ENCODE results near the gene CCR7. TPM values are rescaled to one million over a fixed set of nuclear protein-coding genes. Genes with fewer than 3 reads are reported as not detected.
"Not testable (repeated sequence)": the region's sequence is repeated elsewhere in the genome, so short reads cannot be mapped to it uniquely, and the experiment has no call there.

Gene CCR7
- total RNA-seq, 1 experiment from 2014 or later, result not detected

DNA sequence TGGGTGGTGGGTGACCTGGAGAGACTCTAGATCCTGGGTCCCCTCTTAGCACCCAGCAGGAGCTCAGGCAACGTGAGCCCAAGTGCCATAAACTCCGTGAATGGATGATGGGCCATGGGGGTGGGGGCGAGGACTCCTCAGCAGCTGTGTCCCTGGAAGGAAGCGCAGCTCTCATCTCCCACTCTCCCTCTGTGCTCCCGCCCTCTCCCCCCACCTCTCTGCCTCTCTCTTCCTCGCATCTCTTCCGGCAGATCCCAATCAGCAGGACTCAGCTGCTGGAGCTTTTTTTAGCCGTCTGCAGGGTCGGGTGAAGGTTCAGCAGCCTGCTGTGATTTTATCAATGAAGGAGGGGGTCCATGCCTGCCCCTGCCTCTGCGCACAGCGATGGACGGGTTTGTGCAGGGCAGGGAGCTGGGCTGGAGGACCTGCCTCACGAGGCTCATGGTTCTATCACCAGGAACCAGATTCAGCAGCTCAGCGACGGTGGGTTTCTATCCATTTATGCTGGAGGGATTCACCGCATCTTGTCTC, 8.3 kb downstream of the CCR7 start:
- no peak for DNase-seq (ENCODE audit: low read depth, low spot score)
- in situ Hi-C loops (cut with HindIII; ENCODE audit: low pct_unique_long_range_greater_than_20kb, low sequenced_read_pairs), result no loop called here

DNA sequence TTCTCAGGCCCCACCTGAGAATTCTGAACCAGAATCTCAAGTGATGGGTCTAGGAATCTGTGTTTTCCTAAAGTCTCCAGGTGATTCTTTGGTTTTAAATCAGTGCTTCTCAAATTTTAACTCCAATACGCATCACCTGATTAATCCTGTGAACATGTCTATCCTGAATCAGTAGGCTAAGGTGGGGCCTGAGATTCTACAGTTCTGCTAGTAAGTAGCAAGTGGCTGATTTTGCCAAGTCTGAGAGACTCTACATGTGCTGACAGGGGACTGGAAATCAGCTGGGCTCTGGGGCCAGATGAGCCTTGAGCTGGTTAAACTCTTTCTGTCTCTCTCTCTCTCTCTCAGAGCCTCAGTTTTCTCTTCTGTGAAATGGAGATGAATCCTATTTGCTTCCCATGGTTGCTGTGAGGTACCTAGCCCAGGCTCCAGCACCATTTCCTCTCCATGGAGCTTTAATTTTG, 9.0 kb downstream of the CCR7 start:
- DNase-seq (ENCODE audit: low read depth, low spot score), result no peak
- in situ Hi-C loops (cut with HindIII; ENCODE audit: low pct_unique_long_range_greater_than_20kb, low sequenced_read_pairs), result no loop called here

DNA sequence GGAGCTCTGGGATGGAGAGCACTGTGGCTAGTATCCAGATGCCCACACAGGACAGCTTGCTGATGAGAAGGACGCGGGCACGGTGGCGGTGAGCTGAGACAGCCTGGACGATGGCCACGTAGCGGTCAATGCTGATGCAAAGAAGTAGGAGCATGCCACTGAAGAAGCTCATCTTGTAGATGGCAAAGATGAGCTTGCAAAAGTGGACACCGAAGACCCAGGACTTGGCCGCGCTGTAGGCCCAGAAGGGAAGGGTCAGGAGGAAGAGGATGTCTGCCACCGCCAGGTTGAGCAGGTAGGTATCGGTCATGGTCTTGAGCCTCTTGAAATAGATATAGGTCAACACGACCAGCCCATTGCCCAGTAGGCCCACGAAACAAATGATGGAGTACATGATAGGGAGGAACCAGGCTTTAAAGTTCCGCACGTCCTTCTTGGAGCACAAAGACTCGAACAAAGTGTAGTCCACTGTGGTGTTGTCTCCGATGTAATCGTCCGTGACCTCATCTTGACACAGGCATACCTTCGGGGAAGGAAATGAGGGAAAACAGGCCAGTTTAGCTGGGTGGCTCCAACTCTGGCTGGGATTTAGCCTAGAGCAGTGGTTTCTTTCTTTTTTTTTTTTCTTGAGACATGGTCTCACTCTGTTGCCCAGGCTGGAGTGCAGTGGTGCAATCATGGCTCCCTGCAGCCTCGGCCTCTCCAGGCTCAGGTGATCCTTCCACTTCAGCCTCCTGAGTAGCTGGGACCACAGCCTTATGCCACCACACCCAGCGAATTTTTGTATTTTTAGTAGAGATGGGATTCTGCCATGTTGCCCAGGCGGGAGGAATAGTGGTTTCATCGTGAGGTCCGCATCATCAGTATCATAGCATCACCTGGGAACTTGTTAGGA, 9.7 kb downstream of the CCR7 start:
- no peak for DNase-seq (ENCODE audit: low read depth, low spot score)
- in situ Hi-C loops (cut with HindIII; ENCODE audit: low pct_unique_long_range_greater_than_20kb, low sequenced_read_pairs), result no loop called here

DNA sequence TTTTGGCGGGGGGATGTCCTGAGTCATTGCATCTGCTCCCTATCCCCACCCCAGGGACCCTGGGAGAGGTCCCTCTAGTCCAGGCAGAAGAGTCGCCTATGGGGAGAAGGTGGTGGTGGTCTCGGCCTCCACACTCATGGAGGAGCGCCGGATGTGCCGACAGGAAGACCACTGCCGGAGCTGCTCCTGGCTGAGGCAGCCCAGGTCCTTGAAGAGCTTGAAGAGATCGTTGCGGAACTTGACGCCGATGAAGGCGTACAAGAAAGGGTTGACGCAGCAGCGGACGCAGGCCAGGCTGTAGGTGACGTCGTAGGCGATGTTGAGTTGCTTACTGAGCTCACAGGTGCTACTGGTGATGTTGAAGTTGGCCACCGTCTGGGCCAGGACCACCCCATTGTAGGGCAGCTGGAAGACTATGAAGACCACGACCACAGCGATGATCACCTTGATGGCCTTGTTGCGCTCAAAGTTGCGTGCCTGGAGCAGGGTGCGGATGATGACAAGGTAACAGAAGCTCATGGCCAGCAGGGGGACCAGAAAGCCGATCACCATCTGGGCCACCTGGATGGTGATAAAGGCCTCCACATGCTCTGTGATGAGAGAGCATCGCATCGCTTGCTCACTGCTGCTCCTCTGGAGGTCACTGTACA, 10.5 kb downstream of the CCR7 start:
- in situ Hi-C loops (cut with HindIII; ENCODE audit: low pct_unique_long_range_greater_than_20kb, low sequenced_read_pairs), result no loop called here
- no peak for DNase-seq (ENCODE audit: low read depth, low spot score)

DNA sequence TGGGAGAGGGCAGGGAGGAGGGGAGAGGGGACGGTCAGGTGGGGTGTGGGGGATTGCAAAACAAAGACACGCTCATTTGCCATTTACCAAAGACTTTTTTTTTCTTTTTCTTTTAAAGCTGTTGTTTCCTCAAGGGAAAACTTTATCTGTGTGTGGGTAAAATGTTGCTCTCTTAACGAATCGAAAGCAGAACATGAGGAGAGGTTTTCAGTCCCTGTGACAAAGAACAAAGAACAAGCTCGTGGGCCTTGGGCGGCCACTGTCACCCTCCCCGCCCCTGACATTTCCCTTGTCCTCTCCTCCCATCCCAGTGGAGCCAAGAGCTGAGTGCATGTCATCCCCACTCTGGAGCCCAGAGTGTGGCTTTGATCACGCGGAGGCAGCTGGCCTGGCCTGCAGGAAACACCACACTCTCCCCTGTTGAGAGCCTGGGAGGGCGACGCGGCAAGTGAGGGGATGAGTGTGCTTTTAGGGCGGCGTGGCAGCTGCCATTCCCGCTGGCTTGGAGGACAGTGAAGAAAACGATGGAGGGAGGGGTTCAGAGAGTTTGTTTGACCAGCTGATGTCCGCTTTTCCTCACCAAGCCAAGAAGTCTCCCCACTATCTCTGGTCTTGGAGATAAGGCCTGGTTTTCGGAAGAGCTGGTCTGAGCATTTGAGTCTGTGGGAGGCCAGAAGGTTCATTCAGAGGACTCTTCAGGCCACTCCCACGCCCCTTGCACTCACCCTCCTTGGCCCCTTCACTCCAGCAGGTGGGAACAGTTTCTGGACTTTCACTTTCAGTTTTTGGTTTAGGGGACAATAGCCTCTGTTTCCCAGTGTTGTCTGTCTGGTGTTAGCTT, 11.4 kb downstream of the CCR7 start:
- in situ Hi-C loops (cut with HindIII; ENCODE audit: low pct_unique_long_range_greater_than_20kb, low sequenced_read_pairs), result no loop called here
- peak; percentile 65 for DNase-seq (ENCODE audit: low read depth, low spot score)

DNA sequence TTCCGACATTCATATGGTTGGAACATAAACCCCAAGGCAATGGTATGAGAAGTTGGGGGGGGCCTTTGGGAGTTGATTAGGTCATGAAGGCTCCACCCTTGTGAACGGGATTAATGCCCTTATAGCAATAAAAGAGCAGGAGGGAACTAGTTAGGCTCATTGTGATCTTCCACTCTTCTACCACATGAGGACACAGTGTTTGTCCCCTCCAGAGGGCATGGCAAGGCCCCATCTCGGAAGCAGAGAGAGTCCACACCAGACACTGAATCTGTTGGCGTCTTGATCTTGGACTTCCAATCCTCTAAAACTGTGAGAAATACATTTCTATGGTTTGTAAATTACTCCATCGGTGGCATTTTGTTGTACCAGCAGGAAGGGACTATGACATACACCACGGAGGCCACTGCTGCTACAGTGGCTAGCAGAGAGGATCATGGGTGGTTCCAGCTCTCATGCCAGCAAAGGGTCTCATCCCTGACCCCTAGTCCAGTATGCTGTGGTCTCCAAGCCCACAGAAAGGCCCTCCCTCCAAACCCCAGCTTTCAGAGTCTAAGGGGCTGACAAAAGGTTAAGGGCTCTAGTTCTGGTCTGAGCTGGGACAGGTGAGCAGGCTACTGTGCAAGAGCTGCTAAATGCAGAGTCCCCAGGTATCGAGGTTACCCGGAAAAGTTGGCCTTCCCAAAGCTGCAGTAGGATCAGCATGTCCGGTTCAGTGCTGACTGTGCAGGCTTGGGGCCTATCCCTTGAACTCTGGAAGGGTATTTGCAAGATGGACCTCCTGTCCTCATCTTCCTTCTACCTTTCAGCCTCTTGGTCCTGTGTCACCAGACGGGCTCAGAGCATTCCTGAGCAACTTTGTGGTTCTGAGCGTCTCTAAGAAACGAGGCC, 12.2 kb downstream of the CCR7 start:
- in situ Hi-C loops (cut with HindIII; ENCODE audit: low pct_unique_long_range_greater_than_20kb, low sequenced_read_pairs), result no loop called here
- DNase-seq (ENCODE audit: low read depth, low spot score), result no peak

DNA sequence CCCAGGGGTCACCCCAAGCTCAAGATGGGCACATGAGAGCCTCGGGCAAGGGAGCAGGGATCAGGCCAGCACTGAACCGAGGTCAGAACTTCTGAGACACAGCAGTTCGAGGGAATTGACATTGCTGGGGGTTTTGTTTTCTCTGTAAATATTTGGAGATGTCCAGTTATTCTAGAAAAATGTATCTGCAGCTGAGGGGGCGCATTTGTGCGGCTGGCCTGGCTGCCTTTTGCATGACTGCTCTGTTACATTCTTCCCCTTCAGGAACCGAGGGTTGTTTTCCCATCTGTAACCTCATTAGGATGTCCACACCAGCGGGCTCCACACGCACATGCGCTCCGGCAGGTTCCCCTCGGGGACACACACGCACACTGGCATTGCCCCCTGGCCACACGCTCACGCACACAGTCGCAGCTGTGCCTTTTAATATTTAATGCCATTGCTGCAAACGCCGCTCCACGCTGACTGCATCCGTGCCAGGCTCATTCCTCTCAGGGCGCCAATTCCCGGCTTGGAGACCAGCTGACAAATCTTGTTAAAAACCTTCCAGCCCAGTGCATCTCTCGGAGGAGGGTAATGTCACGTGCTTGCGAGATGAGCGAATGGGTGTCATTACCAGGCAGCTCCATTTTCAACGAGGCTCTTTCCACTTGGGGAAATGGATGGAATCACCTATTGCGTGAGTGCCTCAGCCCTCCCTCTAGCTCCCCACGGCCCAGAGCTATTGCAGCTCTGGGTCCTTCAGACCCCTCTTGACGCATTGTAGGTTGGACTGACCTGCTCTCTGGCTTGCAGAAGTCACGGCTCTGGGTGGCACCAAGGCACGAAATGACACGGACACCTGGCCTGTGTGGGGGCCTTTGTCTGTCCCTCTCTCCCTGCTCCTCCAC, 13.1 kb downstream of the CCR7 start:
- DNase-seq (ENCODE audit: low read depth, low spot score), result no peak
- in situ Hi-C loops (cut with HindIII; ENCODE audit: low pct_unique_long_range_greater_than_20kb, low sequenced_read_pairs), result no loop called here

DNA sequence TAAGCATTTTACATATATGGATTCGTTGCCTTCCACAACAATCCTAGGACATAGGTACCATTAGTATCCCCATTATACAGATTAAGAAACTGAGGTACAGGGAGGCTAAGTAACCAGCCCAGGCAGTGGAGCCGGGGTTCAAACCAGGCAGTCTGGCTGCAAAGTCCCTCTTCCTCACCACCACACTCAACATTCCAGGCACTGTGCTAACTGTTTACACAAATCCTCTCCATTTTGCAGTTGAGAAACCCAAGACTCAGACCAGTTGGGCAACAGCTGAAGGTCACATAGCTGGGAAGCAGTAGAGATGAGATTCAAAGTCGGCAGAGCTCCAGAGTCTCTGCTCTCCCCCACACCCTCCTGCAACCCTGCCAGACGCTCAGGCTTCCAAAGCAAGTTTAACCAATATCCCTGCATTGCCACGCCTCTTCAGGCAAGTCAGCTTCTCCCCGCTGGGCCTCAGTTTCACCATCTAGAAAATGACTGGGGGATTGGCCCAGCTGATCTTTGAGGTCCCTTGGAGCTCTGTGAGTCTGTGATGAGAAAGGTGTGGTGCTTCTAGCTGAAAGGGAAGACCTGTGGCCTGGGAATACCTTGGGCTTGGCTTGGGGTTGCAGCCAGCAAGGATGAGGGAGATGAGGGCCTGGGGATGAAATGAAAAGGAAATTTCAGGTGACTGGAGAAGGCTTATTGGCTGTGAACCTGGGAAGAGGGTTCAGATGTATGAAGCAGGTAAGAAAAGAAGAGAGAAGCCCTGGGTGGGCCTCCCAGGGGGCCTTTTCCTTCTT, 14.0 kb downstream of the CCR7 start:
- DNase-seq (ENCODE audit: low read depth, low spot score), result no peak
- in situ Hi-C loops (cut with HindIII; ENCODE audit: low pct_unique_long_range_greater_than_20kb, low sequenced_read_pairs), result no loop called here

DNA sequence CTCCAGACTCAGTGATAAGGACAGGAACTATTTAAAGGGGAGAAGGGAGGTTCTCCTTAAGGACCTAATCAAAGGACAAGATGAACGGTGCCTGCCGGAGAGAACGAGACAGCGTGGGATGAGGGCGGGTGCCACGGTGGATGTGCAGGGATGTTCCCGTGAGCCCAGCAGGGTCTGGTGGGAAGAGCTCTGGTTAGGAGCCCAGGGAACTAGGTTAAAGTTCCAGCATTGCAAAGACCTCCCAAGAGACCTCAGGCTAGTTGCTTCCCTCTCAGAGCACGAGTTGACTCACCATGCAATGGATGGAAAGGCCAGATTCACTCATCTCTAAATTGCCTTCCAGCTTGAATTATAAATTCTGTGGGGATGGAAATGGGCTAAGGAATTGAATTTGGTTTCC, 14.7 kb downstream of the CCR7 start:
- in situ Hi-C loops (cut with HindIII; ENCODE audit: low pct_unique_long_range_greater_than_20kb, low sequenced_read_pairs), result no loop called here
- no peak for DNase-seq (ENCODE audit: low read depth, low spot score)

DNA sequence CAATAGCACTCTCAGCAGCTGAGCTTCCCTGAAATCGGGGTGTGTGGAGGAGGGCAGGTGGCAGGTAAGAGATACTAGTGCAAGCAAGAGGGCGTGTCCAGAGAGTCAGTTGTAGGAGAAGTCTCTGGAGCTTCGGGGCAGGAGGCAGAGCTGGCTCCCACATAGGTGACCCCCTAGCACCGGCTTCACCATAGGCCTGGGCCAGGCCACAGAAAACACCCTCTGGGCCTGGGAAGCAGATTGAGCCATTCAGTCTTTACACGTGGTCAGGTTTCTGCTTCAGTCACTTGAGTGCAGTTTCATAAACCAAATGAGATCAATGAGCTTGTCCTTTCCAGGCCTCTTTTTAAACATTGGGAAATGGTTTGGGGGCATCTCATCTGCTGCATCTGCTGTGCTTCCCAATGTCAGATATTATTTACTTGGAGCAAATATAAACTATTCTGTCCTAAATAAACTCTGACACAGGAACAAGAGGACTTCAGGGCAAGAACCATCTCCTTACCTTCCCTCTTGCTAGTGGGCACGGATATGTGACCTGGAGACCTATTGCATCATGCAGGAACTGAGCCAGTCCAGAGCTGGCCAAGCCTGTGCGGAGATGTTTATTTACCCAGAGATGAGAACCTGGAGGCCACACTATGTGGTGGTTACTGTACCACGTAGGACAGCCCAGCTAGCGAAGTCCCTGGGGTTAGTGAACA, 16.1 kb downstream of the CCR7 start:
- in situ Hi-C loops (cut with HindIII; ENCODE audit: low pct_unique_long_range_greater_than_20kb, low sequenced_read_pairs), result no loop called here

DNA sequence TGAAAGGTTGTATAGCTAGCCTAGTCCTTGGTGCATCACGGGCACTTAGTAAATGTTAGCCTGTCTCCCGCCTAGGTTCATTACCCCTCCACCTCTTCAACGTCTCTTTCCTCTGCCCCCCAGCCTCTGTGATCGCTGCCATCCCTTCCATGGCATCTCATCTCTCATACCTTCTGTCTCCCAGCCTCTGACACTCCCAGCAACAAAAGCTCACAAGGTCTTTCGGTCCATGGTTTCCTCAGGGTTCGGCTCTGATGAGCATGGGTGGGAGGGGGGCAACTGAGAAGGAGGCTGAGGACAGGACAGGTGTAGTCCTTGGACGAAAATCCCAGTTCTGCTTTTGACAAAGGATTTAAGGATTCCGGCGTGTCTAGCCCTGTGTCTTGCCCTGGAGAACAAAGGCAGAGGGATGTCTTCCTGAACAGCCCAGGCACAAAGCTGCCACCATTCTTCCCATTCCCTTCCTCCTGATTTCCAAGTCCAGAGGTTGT, 16.7 kb downstream of the CCR7 start:
- in situ Hi-C loops (cut with HindIII; ENCODE audit: low pct_unique_long_range_greater_than_20kb, low sequenced_read_pairs), result no loop called here
- no peak for DNase-seq (ENCODE audit: low read depth, low spot score)

More for the DNA sequence above, 16.1 kb downstream of the CCR7 start:
- no peak for DNase-seq (ENCODE audit: low read depth, low spot score)

DNA sequence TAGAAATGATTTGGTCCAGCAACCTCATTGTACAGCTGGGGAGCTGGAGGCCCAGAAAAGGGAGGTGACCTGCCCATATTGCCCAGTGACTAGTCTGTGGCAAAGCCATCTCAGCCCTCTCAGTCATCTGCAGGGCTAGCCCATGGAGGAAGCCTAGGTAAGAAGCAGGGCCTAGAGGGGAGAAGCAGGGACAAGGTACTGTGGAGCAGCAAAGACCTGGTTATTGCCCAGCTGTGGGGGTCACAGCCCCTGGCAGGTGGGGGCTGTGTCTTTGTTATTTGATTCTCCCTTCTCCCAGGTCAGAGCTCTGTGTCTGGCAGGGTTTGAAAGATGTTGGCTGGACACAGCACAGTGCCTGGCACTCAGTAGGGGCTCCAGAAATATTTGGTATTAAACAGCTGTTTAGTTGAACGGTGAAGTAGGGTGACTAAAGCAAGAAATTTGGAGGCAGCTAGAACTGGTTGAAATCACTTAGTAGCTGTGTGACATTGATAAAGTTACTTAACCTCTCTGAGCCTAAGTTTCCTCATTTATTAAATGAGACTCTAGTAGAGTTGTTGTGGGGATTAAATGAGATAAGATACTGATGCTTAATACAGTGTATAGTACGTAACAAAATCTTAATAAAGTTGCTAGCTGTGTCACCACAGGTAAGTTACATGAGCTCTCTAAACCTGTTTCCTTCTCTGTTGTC, 17.3 kb downstream of the CCR7 start:
- in situ Hi-C loops (cut with HindIII; ENCODE audit: low pct_unique_long_range_greater_than_20kb, low sequenced_read_pairs), result no loop called here
- no peak for DNase-seq (ENCODE audit: low read depth, low spot score)

DNA sequence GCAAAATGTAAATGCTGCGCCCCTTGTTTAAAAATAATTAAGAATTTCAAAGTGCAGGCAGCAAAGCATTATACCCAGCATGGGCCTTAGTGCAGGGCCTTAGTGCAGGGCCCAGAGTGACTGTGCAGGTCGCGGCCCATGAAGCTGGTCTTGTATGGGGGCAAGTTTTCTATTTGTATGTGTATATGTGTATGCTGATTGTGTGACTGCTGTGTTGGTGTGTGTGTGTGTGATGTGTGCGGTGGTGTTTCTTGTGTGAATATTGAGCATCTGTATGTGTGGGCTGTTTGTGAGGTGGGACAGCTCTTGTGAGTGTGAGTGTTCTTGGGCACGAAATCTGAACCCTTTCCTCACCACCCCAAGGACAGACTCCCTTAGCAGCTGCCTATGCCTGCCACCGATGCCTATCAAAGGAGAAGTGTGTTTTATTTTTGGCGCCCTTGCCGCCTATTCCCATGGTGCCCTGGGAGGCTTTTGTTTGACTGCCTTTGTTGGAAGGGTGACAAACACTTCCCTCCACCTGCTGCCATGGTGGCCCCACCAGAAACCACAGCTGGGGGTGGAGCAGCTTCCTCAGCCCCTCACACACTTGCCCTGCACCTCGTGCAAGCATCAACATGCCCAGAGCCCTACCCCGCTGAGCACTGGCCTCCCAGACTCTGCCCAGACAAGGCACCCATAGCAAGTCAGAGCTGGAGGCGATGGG, 18.0 kb downstream of the CCR7 start:
- in situ Hi-C loops (cut with HindIII; ENCODE audit: low pct_unique_long_range_greater_than_20kb, low sequenced_read_pairs), result no loop called here
- no peak for DNase-seq (ENCODE audit: low read depth, low spot score)

DNA sequence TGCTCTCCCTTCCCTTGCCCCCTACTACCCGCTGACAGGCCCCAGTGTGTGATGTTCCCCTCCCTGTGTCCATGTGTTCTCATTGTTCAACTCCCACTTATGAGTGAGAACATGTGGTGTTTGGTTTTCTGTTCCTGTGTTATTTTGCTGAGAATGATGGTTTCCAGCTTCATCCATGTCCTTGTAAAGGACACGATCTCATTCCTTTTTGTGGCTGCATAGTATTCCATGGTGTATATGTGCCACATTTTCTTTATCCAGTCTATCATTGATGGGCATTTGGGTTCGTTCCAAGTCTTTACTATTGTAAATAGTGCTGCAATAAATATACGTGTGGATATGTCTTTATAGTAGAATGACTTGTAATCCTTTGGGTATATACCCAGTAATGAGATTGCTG, 18.8 kb downstream of the CCR7 start:
- DNase-seq (ENCODE audit: low read depth, low spot score); in situ Hi-C loops (cut with HindIII; ENCODE audit: low pct_unique_long_range_greater_than_20kb, low sequenced_read_pairs): not testable (repeated sequence)

All from SK-MEL-5 (cell line).